H1 (cell line): ENCODE data around the gene FHL2. TPM values are rescaled to one million over a fixed set of nuclear protein-coding genes. Genes with fewer than 3 reads are reported as not detected.

ENCODE experiments used
- CTCF ChIA-PET: fragments of 300-600 bp; sonication (Branson Sonifier 250); formaldehyde crosslinking; loops from one replicate; lab custom pipeline; 2021; ENCODE audit not compliant: partially characterized antibody; lab: Charles Lee
- POLR2A ChIA-PET: fragments of 300-600 bp; sonication (Branson Sonifier 250); formaldehyde crosslinking; loops from one replicate; lab custom pipeline; 2021; ENCODE audit warnings: inconsistent platforms; ENCODE audit not compliant: partially characterized antibody; lab: Charles Lee
- DNase-seq, 2 experiments: peaks; one replicate each; pipeline versions ENCODE4 v3.0.0 to v3.0.0-alpha.2; 2010 to 2022; ENCODE audit warnings: low spot score in 2 of 2, low read depth in 1 of 2, mixed read lengths in 1 of 2
- FAIRE-seq: peaks from 2 replicates; lab custom pipeline; 2011; peaks lifted over from hg19 to GRCh38; lab: Jason Lieb, UNC
- H2AFZ ChIP-seq: 2 replicates; pipeline ENCODE4 v1.8.1; 2012; ENCODE audit warnings: low read length, inconsistent platforms
- H2AK5ac ChIP-seq: 2 replicates; pipeline ENCODE4 v1.6.1; 2013; ENCODE audit warnings: low read depth, low read length
- H2BK120ac ChIP-seq: replicated peaks from 2 replicates; pipeline ENCODE3; 2013; ENCODE audit warnings: low read depth, low read length, inconsistent platforms
- H2BK12ac ChIP-seq: 2 replicates; pipeline ENCODE4 v1.6.1; 2013; ENCODE audit warnings: low read depth, low read length
- H2BK15ac ChIP-seq: 2 replicates; pipeline ENCODE4 v1.6.1; 2013; ENCODE audit warnings: low read length
- H2BK20ac ChIP-seq: 2 replicates; pipeline ENCODE4 v1.6.1; 2013; ENCODE audit warnings: low read length
- H2BK5ac ChIP-seq: 2 replicates; pipeline ENCODE4 v1.6.1; 2013; ENCODE audit warnings: low read depth, low read length
- H3K14ac ChIP-seq: 2 replicates; pipeline ENCODE4 v1.6.1; 2013; ENCODE audit warnings: inconsistent platforms; ENCODE audit not compliant: insufficient read length
- H3K18ac ChIP-seq: 2 replicates; pipeline ENCODE4 v1.6.1; 2013; ENCODE audit warnings: low read length; ENCODE audit errors: extremely low read depth
- H3K23ac ChIP-seq: 2 replicates; pipeline ENCODE4 v1.6.1; 2013; ENCODE audit warnings: inconsistent platforms; ENCODE audit not compliant: insufficient read length
- H3K23me2 ChIP-seq: 2 replicates; pipeline ENCODE4 v1.6.1; 2013; ENCODE audit warnings: low read depth, low read length
- H3K27ac ChIP-seq: 2 replicates; pipeline ENCODE4 v1.6.1; 2011; ENCODE audit warnings: low read depth, low read length, inconsistent platforms
- H3K27me3 ChIP-seq, 4 experiments: replicated peaks in 1 of 4; 1 replicate in 1 of 4; 2 replicates in 3 of 4; pipeline versions ENCODE4 v1.6.1 to v1.8.1; 2011 to 2013; ENCODE audit warnings: low read length in 3 of 4, mild to moderate bottlenecking in 3 of 4, inconsistent platforms in 2 of 4, mixed read lengths in 2 of 4, moderate library complexity in 1 of 4; ENCODE audit not compliant: control insufficient read depth in 3 of 4, insufficient read depth in 3 of 4; ENCODE audit errors: extremely low read depth in 1 of 4
- H3K36me3 ChIP-seq, 4 experiments: 2 replicates each; pipeline versions ENCODE4 v1.6.1 to v1.8.1; 2011 to 2013; ENCODE audit warnings: mild to moderate bottlenecking in 4 of 4, low read length in 3 of 4, moderate library complexity in 2 of 4, control low read depth in 1 of 4, inconsistent platforms in 1 of 4; ENCODE audit not compliant: insufficient read depth in 4 of 4, control insufficient read depth in 2 of 4
- H3K4ac ChIP-seq: replicated peaks from 2 replicates; pipeline ENCODE3; 2013; ENCODE audit warnings: low read length, low read depth, mixed read lengths, inconsistent platforms; ENCODE audit not compliant: insufficient read length
- H3K4me1 ChIP-seq, 4 experiments: replicated peaks in 1 of 4; 1 replicate in 1 of 4; 2 replicates in 3 of 4; pipeline versions ENCODE4 v1.6.1 to v1.8.1; 2011 to 2013; ENCODE audit warnings: low read length in 3 of 4, inconsistent platforms in 2 of 4, mixed read lengths in 1 of 4; ENCODE audit not compliant: insufficient read depth in 4 of 4, control insufficient read depth in 3 of 4
- H3K4me2 ChIP-seq, 2 experiments: 2 replicates each; pipeline versions ENCODE4 v1.6.1 to v1.8.1; 2011 to 2013; ENCODE audit warnings: low read depth in 2 of 2, low read length in 2 of 2, control low read depth in 1 of 2, inconsistent platforms in 1 of 2, mild to moderate bottlenecking in 1 of 2; ENCODE audit not compliant: insufficient read depth in 1 of 2
- H3K4me3 ChIP-seq, 4 experiments: fragments of 200-600, 300-600 bp in 1 of 4; sonication (generic), shearing (Covaris generic), sonication (Bioruptor Twin) in 1 of 4; 2 replicates each; pipeline versions ENCODE4 v1.5.1 to v1.8.1; 2011 to 2016; ENCODE audit warnings: low read length in 4 of 4, low read depth in 3 of 4, control low read depth in 2 of 4, inconsistent platforms in 2 of 4, mild to moderate bottlenecking in 2 of 4, mixed read lengths in 1 of 4, moderate library complexity in 1 of 4; ENCODE audit not compliant: insufficient read depth in 2 of 4; ENCODE audit errors: extremely low read depth in 1 of 4
- H3K56ac ChIP-seq: replicated peaks from 2 replicates; pipeline ENCODE3; 2013; ENCODE audit warnings: low read depth, mild to moderate bottlenecking, mixed read lengths, low read length, inconsistent platforms; ENCODE audit not compliant: insufficient read length
- H3K79me1 ChIP-seq: 2 replicates; pipeline ENCODE4 v1.6.1; 2013; ENCODE audit warnings: low read depth, low read length, control low read depth
- H3K79me2 ChIP-seq, 2 experiments: 2 replicates each; pipeline versions ENCODE4 v1.6.1 to v1.8.1; 2012 to 2013; ENCODE audit warnings: low read length in 2 of 2, mild to moderate bottlenecking in 2 of 2, inconsistent platforms in 1 of 2; ENCODE audit not compliant: insufficient read depth in 2 of 2, control insufficient read depth in 1 of 2
- H3K9ac ChIP-seq, 4 experiments: replicated peaks in 1 of 4; 1 replicate in 1 of 4; 2 replicates in 3 of 4; pipeline versions ENCODE4 v1.6.1 to v1.8.1; 2011 to 2013; ENCODE audit warnings: low read depth in 3 of 4, low read length in 3 of 4, control low read depth in 2 of 4, mild to moderate bottlenecking in 2 of 4, moderate library complexity in 2 of 4, inconsistent platforms in 1 of 4; ENCODE audit errors: extremely low read depth in 1 of 4
- H3K9me3 ChIP-seq, 2 experiments: 2 replicates each; pipeline versions ENCODE4 v1.6.1 to v1.8.1; 2012 to 2013; ENCODE audit warnings: mild to moderate bottlenecking in 2 of 2, moderate library complexity in 2 of 2, control low read depth in 1 of 2, inconsistent platforms in 1 of 2, low read depth in 1 of 2, low read length in 1 of 2, mixed read lengths in 1 of 2; ENCODE audit not compliant: insufficient read depth in 2 of 2
- H4K20me1 ChIP-seq, 2 experiments: replicated peaks in 1 of 2; 2 replicates each; pipeline versions ENCODE3 to v1.8.1; 2011 to 2013; ENCODE audit warnings: inconsistent platforms in 2 of 2, low read length in 2 of 2, mild to moderate bottlenecking in 1 of 2; ENCODE audit not compliant: insufficient read depth in 2 of 2, control insufficient read depth in 1 of 2
- H4K5ac ChIP-seq: 2 replicates; pipeline ENCODE4 v1.6.1; 2013; ENCODE audit warnings: low read length, low read depth, mixed read lengths, inconsistent platforms; ENCODE audit not compliant: insufficient read length
- H4K8ac ChIP-seq: 2 replicates; pipeline ENCODE4 v1.8.0; 2013; ENCODE audit warnings: mild to moderate bottlenecking, moderate library complexity, low read length, inconsistent platforms; ENCODE audit not compliant: insufficient read depth; ENCODE audit errors: extremely low read depth
- H4K91ac ChIP-seq: replicated peaks from 2 replicates; pipeline ENCODE3; 2013; ENCODE audit warnings: low read length, mixed read lengths, inconsistent platforms; ENCODE audit not compliant: insufficient read length
- ASH2L ChIP-seq: fragments of 200-600, 300-600 bp; sonication (generic); IDR thresholded peaks from one replicate; pipeline ENCODE4 v1.7.1; 2017; ENCODE audit warnings: low read length
- BCL11A ChIP-seq, 2 experiments: IDR thresholded peaks; one replicate each; pipeline ENCODE4 v1.6.1; 2011; ENCODE audit warnings: low read depth in 2 of 2, low read length in 2 of 2, mild to moderate bottlenecking in 2 of 2
- CHD1 ChIP-seq: IDR thresholded peaks from 2 replicates; pipeline ENCODE4 v1.6.1; 2012; ENCODE audit warnings: low read depth, low read length, improper control_type of control experiment
- CREB1 ChIP-seq: IDR thresholded peaks from 2 replicates; pipeline ENCODE4 v1.6.1; 2012; ENCODE audit warnings: inconsistent platforms
- CTBP2 ChIP-seq: IDR thresholded peaks from 2 replicates; pipeline ENCODE4 v1.7.0; 2011; ENCODE audit warnings: borderline replicate concordance, mild to moderate bottlenecking, moderate library complexity, mixed read lengths, low read length; ENCODE audit not compliant: insufficient read depth, insufficient read length
- GTF2F1 ChIP-seq: IDR thresholded peaks from 2 replicates; pipeline ENCODE4 v1.6.1; 2012; ENCODE audit warnings: low read depth, low read length, improper control_type of control experiment, borderline replicate concordance
- HDAC6 ChIP-seq: IDR thresholded peaks from one replicate; pipeline ENCODE4 v1.7.1; 2012; ENCODE audit warnings: low read depth, mild to moderate bottlenecking, inconsistent platforms, low read length, moderate library complexity
- KDM5A ChIP-seq: fragments of 200-600 bp; IDR thresholded peaks from 2 replicates; pipeline ENCODE4 v1.7.1; 2012; ENCODE audit warnings: mild to moderate bottlenecking, low read length, inconsistent platforms, mixed read lengths
- POLR2AphosphoS5 ChIP-seq: IDR thresholded peaks from 2 replicates; pipeline ENCODE4 v1.6.1; 2011; ENCODE audit warnings: low read depth, low read length
- SAP30 ChIP-seq: fragments of 300-600 bp; sonication (generic); IDR thresholded peaks from 2 replicates; pipeline ENCODE4 v1.7.1; 2012; ENCODE audit warnings: low read length, moderate library complexity, mild to moderate bottlenecking, inconsistent platforms; ENCODE audit not compliant: insufficient read depth, insufficient replicate concordance
- SIX5 ChIP-seq: IDR thresholded peaks from 2 replicates; pipeline ENCODE4 v1.6.1; 2011; ENCODE audit warnings: mild to moderate bottlenecking, low read depth, low read length
- WGBS, 2 experiments: shearing (Covaris generic) in 1 of 2; methylation state at CpG; one replicate each; pipeline versions ENCODE4 v1.1.6 to v1.1.7; 2013 to 2015; ENCODE audit warnings: low lambda C conversion rate in 2 of 2, mixed read lengths in 2 of 2, inconsistent platforms in 1 of 2, low coverage in 1 of 2, missing lambda C conversion rate in 1 of 2; ENCODE audit not compliant: insufficient replicate concordance in 2 of 2, insufficient coverage in 1 of 2, insufficient read length in 1 of 2; ENCODE audit errors: extremely low coverage in 1 of 2, missing lambda C conversion rate in 1 of 2; 5-methylcytosine and 5-hydroxymethylcytosine counted together
- polyA plus RNA-seq, 7 experiments: library from polyadenylated mRNA; depleted of rRNA in 3 of 7; stranded (reverse) in 5 of 7; unstranded in 2 of 7; fragments of >200 nt in 5 of 7; fragments of 200-250 nt in 2 of 7; gene quantifications; 1 replicate in 5 of 7; 2 replicates in 1 of 7; 4 replicates in 1 of 7; pipeline versions ENCODE4 v1.2.1 to v1.2.3, GENCODE V29; 2011 to 2013; ENCODE audit warnings: missing spikeins in 2 of 7, mixed read lengths in 2 of 7
- total RNA-seq: library from RNA; stranded (reverse); fragmentation: NEBNext Ultra II Directional; extraction: Animal tissue kit (Norgen Biotek cat#: 25700); gene quantifications from 2 replicates; pipeline ENCODE4 v1.2.1, GENCODE V29; 2021
- TF ChIP-seq, protein P1 (sequence below): IDR thresholded peaks from 2 replicates; pipeline ENCODE4 v1.6.1; 2011; ENCODE audit warnings: low read depth, mild to moderate bottlenecking, low read length; ENCODE audit not compliant: insufficient read depth
- TF ChIP-seq, protein P2 (sequence below): IDR thresholded peaks from 2 replicates; pipeline ENCODE4 v1.6.1; 2011; ENCODE audit warnings: low read length, improper control_type of control experiment

FHL2 gene
- total and polyA plus RNA-seq, 2 of the 8 experiments (the other 6 are each of a cell fraction or from before 2014, with no cell fraction given): 33.2 to 64.3 TPM

DNA sequence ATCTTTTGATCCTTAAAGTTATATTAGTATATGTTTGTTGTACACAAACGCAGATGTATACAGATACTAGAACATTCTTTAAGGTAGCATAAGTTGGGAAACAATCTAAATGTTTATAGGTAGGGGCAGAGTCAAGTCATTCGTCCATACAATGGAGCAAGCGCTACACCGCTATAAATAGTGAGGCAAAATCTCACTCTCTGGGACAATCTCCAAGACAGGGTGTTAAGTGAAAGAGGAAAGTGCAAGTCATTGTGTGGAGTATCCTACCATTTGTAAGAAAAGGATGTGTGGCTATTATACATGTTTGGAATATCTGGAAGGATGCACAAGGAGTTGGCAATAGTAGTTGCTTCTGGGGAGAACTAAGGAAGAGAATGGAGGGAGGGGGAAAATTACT lies 16.2 kb upstream of the FHL2 start:
- no peaks in the 10 kb centered on the region for H3K79me2 ChIP-seq
- POLR2A ChIA-PET: interaction anchor here (2.6 kb wide), 1 partner anchor 16 kb away, joined by 11 read pairs; the partner anchor contains the start of gene FHL2
- H4K8ac ChIP-seq: no peak overlapping the region
- H3K27me3 ChIP-seq: no peaks in the 10 kb centered on the region
- H3K23me2 ChIP-seq: no peaks in the 10 kb centered on the region
- H3K56ac ChIP-seq: no peak overlapping the region
- no peak overlapping the region for H3K18ac ChIP-seq
- H3K23ac ChIP-seq: no peak overlapping the region
- H4K5ac ChIP-seq: no peak overlapping the region
- no peak overlapping the region for H3K27ac ChIP-seq
- no peak overlapping the region for H2BK15ac ChIP-seq
- FAIRE-seq (no peak), DNase-seq (no peak)
- 0 out of 4 replicates have a peak, but pooled peaks cover 0 to 2% of the 10 kb centered on the region in 2 experiments for H3K9me3 ChIP-seq
- no peak overlapping the region for H2BK5ac ChIP-seq
- H2AK5ac ChIP-seq: no peak overlapping the region
- no peak overlapping the region for H3K4ac ChIP-seq
- H3K9ac ChIP-seq: no peak overlapping the region
- H4K91ac ChIP-seq: no peak overlapping the region
- CTCF ChIA-PET: interaction anchor here (1.7 kb wide), 1 partner anchor 17 kb away, joined by 6 read pairs; the partner anchor contains the start of gene FHL2
- no peaks in the 10 kb centered on the region for H3K79me1 ChIP-seq
- WGBS, 2 experiments: 66% methylated on average over 4 of the region's 4 CpGs; no CpG with 5 or more reads in 1 of the 2 experiments
- no peak overlapping the region for H3K4me2 ChIP-seq
- H3K36me3 ChIP-seq: no peaks in the 10 kb centered on the region; a peak in 1 of 8 replicates
- no peak overlapping the region for H2BK20ac ChIP-seq
- no peak overlapping the region for H2AFZ ChIP-seq
- H3K4me1 ChIP-seq: no peaks in the 10 kb centered on the region
- no peaks in the 10 kb centered on the region for H4K20me1 ChIP-seq
- no peak overlapping the region for H3K14ac ChIP-seq
- H3K4me3 ChIP-seq: no peak overlapping the region
- no peak overlapping the region for H2BK120ac ChIP-seq
- H2BK12ac ChIP-seq: no peak overlapping the region
- no peak for TF ChIP-seq POLR2AphosphoS5
- TF ChIP-seq, protein P1, sequence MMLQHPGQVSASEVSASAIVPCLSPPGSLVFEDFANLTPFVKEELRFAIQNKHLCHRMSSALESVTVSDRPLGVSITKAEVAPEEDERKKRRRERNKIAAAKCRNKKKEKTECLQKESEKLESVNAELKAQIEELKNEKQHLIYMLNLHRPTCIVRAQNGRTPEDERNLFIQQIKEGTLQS: no peak
- TF ChIP-seq BCL11A (IDR thresholded peaks at IDR 0.05; ENCODE audit: low read depth in 2 of 2, low read length in 2 of 2): no peak
- TF ChIP-seq SAP30: no peak
- TF ChIP-seq KDM5A: no peak
- no peak for TF ChIP-seq ASH2L
- TF ChIP-seq SIX5: no peak
- TF ChIP-seq CREB1: no peak
- TF ChIP-seq, protein P2, sequence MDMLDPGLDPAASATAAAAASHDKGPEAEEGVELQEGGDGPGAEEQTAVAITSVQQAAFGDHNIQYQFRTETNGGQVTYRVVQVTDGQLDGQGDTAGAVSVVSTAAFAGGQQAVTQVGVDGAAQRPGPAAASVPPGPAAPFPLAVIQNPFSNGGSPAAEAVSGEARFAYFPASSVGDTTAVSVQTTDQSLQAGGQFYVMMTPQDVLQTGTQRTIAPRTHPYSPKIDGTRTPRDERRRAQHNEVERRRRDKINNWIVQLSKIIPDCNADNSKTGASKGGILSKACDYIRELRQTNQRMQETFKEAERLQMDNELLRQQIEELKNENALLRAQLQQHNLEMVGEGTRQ: no peak
- no peak for TF ChIP-seq CTBP2
- no peak for TF ChIP-seq HDAC6
- no peak for TF ChIP-seq GTF2F1
- no peak for TF ChIP-seq CHD1
